ENCODE data around the gene RAB3IL1.
"Not testable (repeated sequence)": the region's sequence is repeated elsewhere in the genome, so short reads cannot be mapped to it uniquely, and the experiment has no call there.

Gene RAB3IL1

GRCh38 chr11:61957021-61957770 lies 39.8 kb upstream of the RAB3IL1 start:
- no peak overlapping the region for H3K4me3 ChIP-seq (ENCODE audit: control insufficient read depth, low read depth, low read length)
- no peak for TF ChIP-seq CTCF (IDR thresholded peaks at IDR 0.05; ENCODE audit: control insufficient read depth, insufficient read depth, low read depth, low read length, missing control alignments)
- DNase-seq (ENCODE audit: low read depth): no peak

- no peak overlapping the region; the same call in 1 of the 2 replicates for H3K4me3 ChIP-seq (ENCODE audit: control insufficient read depth, low read depth, low read length)
- no peak for DNase-seq (ENCODE audit: low read depth)
- no peak for TF ChIP-seq CTCF (IDR thresholded peaks at IDR 0.05; ENCODE audit: control insufficient read depth, insufficient read depth, low read depth, low read length, missing control alignments)
Observed at GRCh38 chr11:61956191-61957020, 39.0 kb upstream of the RAB3IL1 start.

GRCh38 chr11:61955422-61956135 lies 38.2 kb upstream of the RAB3IL1 start:
- DNase-seq (ENCODE audit: low read depth): no peak
- H3K4me3 ChIP-seq (ENCODE audit: control insufficient read depth, low read depth, low read length): peak overlapping the region; percentile 42
- TF ChIP-seq CTCF (IDR thresholded peaks at IDR 0.05; ENCODE audit: control insufficient read depth, insufficient read depth, low read depth, low read length, missing control alignments): no peak

GRCh38 chr11:61954851-61955421 lies 37.6 kb upstream of the RAB3IL1 start:
- TF ChIP-seq CTCF (IDR thresholded peaks at IDR 0.05; ENCODE audit: control insufficient read depth, insufficient read depth, low read depth, low read length, missing control alignments): peak; percentile 35
- DNase-seq (ENCODE audit: low read depth): peak; percentile 72
- H3K4me3 ChIP-seq (ENCODE audit: control insufficient read depth, low read depth, low read length): peak overlapping the region; percentile 42

- TF ChIP-seq CTCF (IDR thresholded peaks at IDR 0.05; ENCODE audit: control insufficient read depth, insufficient read depth, low read depth, low read length, missing control alignments): no peak
- H3K4me3 ChIP-seq (ENCODE audit: control insufficient read depth, low read depth, low read length): no peak overlapping the region
- no peak for DNase-seq (ENCODE audit: low read depth)
Observed at GRCh38 chr11:61954106-61954850, 36.9 kb upstream of the RAB3IL1 start.

GRCh38 chr11:61953632-61954031 lies 36.3 kb upstream of the RAB3IL1 start:
- H3K4me3 ChIP-seq (ENCODE audit: control insufficient read depth, low read depth, low read length); DNase-seq (ENCODE audit: low read depth): not testable (repeated sequence)

Measured in AG09309 (cell line).